Neuronal stem cell (in vitro differentiated cells): ENCODE data around the gene RNF213. TPM values are rescaled to one million over a fixed set of nuclear protein-coding genes. Genes with fewer than 3 reads are reported as not detected.
A peak's percentile ranks its signal among the peaks of the same experiment; 100 is the strongest.

Experiments
- DNase-seq: peaks from one replicate; pipeline ENCODE4 v3.0.0-alpha.2; 2013; ENCODE audit warnings: low spot score
- H2AFZ ChIP-seq: one replicate; pipeline ENCODE4 v1.6.1; 2013; ENCODE audit warnings: mild to moderate bottlenecking, low read length, inconsistent platforms
- H2AK5ac ChIP-seq: 2 replicates; pipeline ENCODE4 v1.6.1; 2013; ENCODE audit warnings: low read depth, mild to moderate bottlenecking, inconsistent platforms, low read length, moderate library complexity, mixed read lengths
- H2BK120ac ChIP-seq: 2 replicates; pipeline ENCODE4 v1.6.1; 2013; ENCODE audit warnings: low read depth, mild to moderate bottlenecking, inconsistent platforms, low read length, moderate library complexity, mixed read lengths
- H2BK12ac ChIP-seq: one replicate; pipeline ENCODE4 v1.6.1; 2013; ENCODE audit warnings: low read length, inconsistent platforms
- H2BK15ac ChIP-seq: 2 replicates; pipeline ENCODE4 v1.6.1; 2013; ENCODE audit warnings: mild to moderate bottlenecking, low read length, inconsistent platforms, mixed read lengths
- H2BK5ac ChIP-seq: one replicate; pipeline ENCODE4 v1.6.1; 2013; ENCODE audit warnings: inconsistent platforms, mild to moderate bottlenecking, low read length, moderate library complexity
- H3K14ac ChIP-seq: one replicate; pipeline ENCODE4 v1.6.1; 2013; ENCODE audit warnings: low read length, inconsistent platforms
- H3K18ac ChIP-seq: 2 replicates; pipeline ENCODE4 v1.6.1; 2013; ENCODE audit warnings: low read length, inconsistent platforms
- H3K23ac ChIP-seq: 2 replicates; pipeline ENCODE4 v1.6.1; 2013; ENCODE audit warnings: low read depth, mild to moderate bottlenecking, mixed read lengths, low read length, inconsistent platforms; ENCODE audit not compliant: poor library complexity
- H3K27ac ChIP-seq: replicated peaks from 3 replicates; pipeline ENCODE4 v1.5.1; 2013; ENCODE audit warnings: low read length, inconsistent platforms
- H3K27me3 ChIP-seq, 3 experiments: 2 replicates each; pipeline ENCODE4 v1.6.1; 2013; ENCODE audit warnings: low read length in 3 of 3, mild to moderate bottlenecking in 2 of 3, inconsistent platforms in 1 of 3, low read depth in 1 of 3, mixed read lengths in 1 of 3, moderate library complexity in 1 of 3; ENCODE audit not compliant: control insufficient read depth in 3 of 3, insufficient read depth in 3 of 3
- H3K36me3 ChIP-seq, 2 donors: replicated peaks in 1 of 2; 2 replicates each; pipeline ENCODE4 v1.6.1; 2013; ENCODE audit warnings: low read length in 2 of 2; ENCODE audit not compliant: control insufficient read depth in 2 of 2, insufficient read depth in 2 of 2
- H3K4ac ChIP-seq: 2 replicates; pipeline ENCODE4 v1.6.1; 2013; ENCODE audit warnings: inconsistent platforms, mild to moderate bottlenecking, low read length, moderate library complexity
- H3K4me1 ChIP-seq, 2 donors: 1 replicate in 1 of 2; 2 replicates in 1 of 2; pipeline ENCODE4 v1.6.1; 2013; ENCODE audit warnings: low read length in 2 of 2, low read depth in 1 of 2; ENCODE audit not compliant: control insufficient read depth in 2 of 2, insufficient read depth in 1 of 2
- H3K4me2 ChIP-seq: one replicate; pipeline ENCODE4 v1.6.1; 2013; ENCODE audit warnings: mild to moderate bottlenecking, low read length, inconsistent platforms; ENCODE audit not compliant: insufficient read depth, poor library complexity, severe bottlenecking
- H3K4me3 ChIP-seq, 2 donors: 2 replicates each; pipeline ENCODE4 v1.5.1; 2013; ENCODE audit warnings: low read length in 2 of 2, mild to moderate bottlenecking in 2 of 2, inconsistent platforms in 1 of 2, moderate library complexity in 1 of 2
- H3K79me1 ChIP-seq: one replicate; pipeline ENCODE4 v1.6.1; 2013; ENCODE audit warnings: low read depth, mild to moderate bottlenecking, inconsistent platforms, low read length, moderate library complexity
- H3K9ac ChIP-seq: one replicate; pipeline ENCODE4 v1.6.1; 2013; ENCODE audit warnings: mild to moderate bottlenecking, low read depth, low read length, inconsistent platforms; ENCODE audit not compliant: poor library complexity
- H3K9me3 ChIP-seq, 2 donors: replicated peaks in 1 of 2; 2 replicates each; pipeline versions ENCODE3 to v1.6.1; 2013; ENCODE audit warnings: low read length in 2 of 2, mild to moderate bottlenecking in 2 of 2, inconsistent platforms in 1 of 2, low read depth in 1 of 2, mixed read lengths in 1 of 2, moderate library complexity in 1 of 2; ENCODE audit not compliant: control insufficient read depth in 2 of 2, insufficient read depth in 1 of 2
- H4K8ac ChIP-seq: one replicate; pipeline ENCODE4 v1.6.1; 2013; ENCODE audit warnings: low read depth, mild to moderate bottlenecking, inconsistent platforms, low read length, moderate library complexity
- H4K91ac ChIP-seq: one replicate; pipeline ENCODE4 v1.6.1; 2013; ENCODE audit warnings: low read length, low read depth, mild to moderate bottlenecking, inconsistent platforms; ENCODE audit not compliant: poor library complexity
- WGBS, 2 donors: extraction: QIAGEN DNeasy Blood & Tissue Kit; methylation state at CpG; one replicate each; pipeline ENCODE4 v1.1.7; 2013; ENCODE audit warnings: missing lambda C conversion rate in 2 of 2, mixed read lengths in 1 of 2; ENCODE audit not compliant: insufficient read length in 2 of 2, insufficient replicate concordance in 1 of 2; ENCODE audit errors: extremely low coverage in 2 of 2; 5-methylcytosine and 5-hydroxymethylcytosine counted together
- small RNA-seq: library from polyadenylated mRNA; stranded (forward); fragments of <200 nt; extraction: miRNeasy Mini kit (QIAGEN cat#:217004); gene quantifications from one replicate; pipeline ENCODE3, GENCODE V24; 2013; ENCODE audit not compliant: insufficient read depth

The RNF213 gene

GRCh38 chr17:80445726-80446110 lies 185.1 kb downstream of the RNF213 start:
- H3K4ac ChIP-seq: no peak overlapping the region
- no peaks in the 10 kb centered on the region for H3K9me3 ChIP-seq
- no peak overlapping the region for H2BK15ac ChIP-seq
- DNase-seq: no peak
- H4K91ac ChIP-seq: no peak overlapping the region
- no peak overlapping the region for H2BK12ac ChIP-seq
- no peak overlapping the region for H3K9ac ChIP-seq
- H3K14ac ChIP-seq: peak overlapping the region; percentile 89
- no peak overlapping the region for H2BK120ac ChIP-seq
- H3K36me3 ChIP-seq: no peaks in the 10 kb centered on the region
- peaks cover 0 to 48% (median 2%) of the 10 kb centered on the region in 3 experiments for H3K27me3 ChIP-seq
- H3K4me2 ChIP-seq: no peak overlapping the region
- H3K23ac ChIP-seq: no peak overlapping the region
- no peak overlapping the region for H2AFZ ChIP-seq
- H2AK5ac ChIP-seq: peak overlapping the region; percentile 63
- H3K18ac ChIP-seq: peak overlapping the region; percentile 27
- no peak overlapping the region for H3K4me3 ChIP-seq
- peaks cover 4 to 6% of the 10 kb centered on the region in 2 donors for H3K4me1 ChIP-seq
- no peaks in the 10 kb centered on the region for H3K79me1 ChIP-seq
- H3K27ac ChIP-seq: no peak overlapping the region
- H2BK5ac ChIP-seq: no peak overlapping the region
- no peak overlapping the region for H4K8ac ChIP-seq
- WGBS, 2 donors: no CpG with 5 or more reads among the region's 10 CpGs

GRCh38 chr17:80446645-80447405 lies 186.2 kb downstream of the RNF213 start:
- Histone ChIP-seq H2AFZ (no peak overlapping the region), H2BK120ac (no peak overlapping the region), H3K79me1 (no peaks in the 10 kb centered on the region), H3K36me3 (no peaks in the 10 kb centered on the region), H3K4me1 (peaks cover 4 to 6% of the 10 kb centered on the region in 2 donors), H4K8ac (no peak overlapping the region), H3K9ac (no peak overlapping the region), H3K14ac (no peak overlapping the region), H3K9me3 (no peaks in the 10 kb centered on the region), H2AK5ac (no peak overlapping the region), H3K23ac (no peak overlapping the region), H3K4me2 (no peak overlapping the region), H3K18ac (no peak overlapping the region), H3K27ac (no peak overlapping the region), H2BK5ac (no peak overlapping the region), H3K27me3 (peaks cover 0 to 48% (median 2%) of the 10 kb centered on the region in 3 experiments), H2BK15ac (no peak overlapping the region), H2BK12ac (no peak overlapping the region), H3K4me3 (no peak overlapping the region), H4K91ac (no peak overlapping the region), H3K4ac (no peak overlapping the region)
- DNase-seq: no peak
- no CpG with 5 or more reads among the region's 12 CpGs for WGBS, 2 donors

GRCh38 chr17:80447790-80448189 lies 187.1 kb downstream of the RNF213 start:
- Histone ChIP-seq H2BK12ac (no peak overlapping the region), H2AFZ (no peak overlapping the region), H4K8ac (no peak overlapping the region), H3K9me3 (no peaks in the 10 kb centered on the region), H3K79me1 (no peaks in the 10 kb centered on the region), H3K18ac (no peak overlapping the region), H3K27ac (no peak overlapping the region), H3K9ac (no peak overlapping the region), H3K14ac (no peak overlapping the region), H3K36me3 (no peaks in the 10 kb centered on the region), H2BK120ac (no peak overlapping the region), H3K4me1 (peaks cover 4 to 6% of the 10 kb centered on the region in 2 donors), H3K4ac (no peak overlapping the region), H2AK5ac (no peak overlapping the region), H2BK5ac (no peak overlapping the region), H3K27me3 (peaks cover 0 to 47% (median 2%) of the 10 kb centered on the region in 3 experiments), H3K23ac (no peak overlapping the region), H4K91ac (no peak overlapping the region), H3K4me2 (no peak overlapping the region), H3K4me3 (no peak overlapping the region), H2BK15ac (no peak overlapping the region)
- DNase-seq: no peak
- no CpG with 5 or more reads among the region's 4 CpGs for WGBS, 2 donors

Small RNA genes within 50 kb of the gene (small RNA-seq; reads per million reads assigned to genes)
- not detected for gene MIR4730
